Adrenal gland (tissue), 12 donors: Measurements from ENCODE around the gene GTF2F1. TPM values are rescaled to one million over a fixed set of nuclear protein-coding genes. Genes with fewer than 3 reads are reported as not detected.

Experiments
- DNase-seq, 7 donors: peaks; one replicate each; pipeline ENCODE4 v3.0.0-alpha.2; 2019 to 2020
- H3K27ac ChIP-seq, 5 donors: fragments of 200-600 bp; sonication (generic) in 4 of 5; 1 replicate in 3 of 5; 2 replicates in 2 of 5; pipeline versions ENCODE4 v1.5.1 to v1.8.0; 2016 to 2020; ENCODE audit warnings: mild to moderate bottlenecking in 1 of 5
- H3K27me3 ChIP-seq: fragments of 200-600 bp; 2 replicates; pipeline ENCODE4 v1.8.0; 2021
- H3K36me3 ChIP-seq, 2 donors: fragments of 200-600 bp; replicated peaks in 1 of 2; 1 replicate in 1 of 2; 2 replicates in 1 of 2; pipeline versions ENCODE4 v1.5.1 to v1.8.0; 2018 to 2022
- H3K4me1 ChIP-seq, 2 donors: fragments of 200-600 bp; replicated peaks in 1 of 2; 1 replicate in 1 of 2; 2 replicates in 1 of 2; pipeline versions ENCODE4 v1.5.1 to v1.8.0; 2018 to 2021
- H3K4me3 ChIP-seq, 4 donors: fragments of 200-600 bp; sonication (generic) in 3 of 4; one replicate each; pipeline ENCODE4 v1.5.1; 2016 to 2018
- H3K9me3 ChIP-seq, 3 donors: fragments of 200-600 bp; sonication (generic) in 1 of 3; replicated peaks in 1 of 3; 1 replicate in 2 of 3; 2 replicates in 1 of 3; pipeline versions ENCODE4 v1.5.1 to v1.8.0; 2016 to 2021
- POLR2A ChIP-seq, 2 donors: fragments of 450-650 bp; IDR thresholded peaks; one replicate each; pipeline ENCODE4 v1.6.1; 2017; ENCODE audit warnings: antibody characterized with exemption in 2 of 2, mild to moderate bottlenecking in 2 of 2, moderate library complexity in 1 of 2
- WGBS, 4 donors: extraction: QIAGEN DNeasy Blood & Tissue Kit in 2 of 4; methylation state at CpG; one replicate each; pipeline versions ENCODE4 v1.1.5 to v1.1.7; 2013 to 2017; 5-methylcytosine and 5-hydroxymethylcytosine counted together
- intact Hi-C, 2 donors: fragments of 100-400 bp; cut with DNase I; formaldehyde crosslinking; loops; one replicate each; pipeline versions ENCODE4 v1.14.1 to v1.15.0; 2022 to 2023
- polyA plus RNA-seq, 3 donors: library from polyadenylated mRNA; stranded (reverse); fragments of 200-250 nt in 2 of 3; fragments of 350-450 nt in 1 of 3; fragmentation: Illumina TruSeq in 1 of 3; extraction: RNeasy Lipid Tissue Mini Kit (QIAGEN cat#74804) in 1 of 3; gene quantifications; one replicate each; pipeline ENCODE4 v1.2.3, GENCODE V29; 2013 to 2014
- total RNA-seq, 9 donors: library from RNA; depleted of rRNA in 4 of 9; stranded (reverse); fragments of >200 nt in 4 of 9; fragments of 120-200 nt in 1 of 9; fragmentation: NEBNext Ultra II Directional in 1 of 9; extraction: Animal tissue kit (Norgen Biotek cat#: 25700) in 1 of 9; gene quantifications; one replicate each; pipeline versions ENCODE4 v1.1.0 to v1.2.4, GENCODE V29; 2013 to 2023
- TF ChIP-seq, protein P1 (sequence below), 6 experiments: fragments of 450-650 bp in 4 of 6; fragments of 200-600 bp in 2 of 6; sonication (generic) in 1 of 6; IDR thresholded peaks; 1 replicate in 5 of 6; 2 replicates in 1 of 6; pipeline versions ENCODE4 v1.5.1 to v1.8.0; 2016 to 2021; ENCODE audit warnings: antibody characterized with exemption in 6 of 6, mild to moderate bottlenecking in 2 of 6, moderate library complexity in 1 of 6
- donor health status: healthy with polysubstance abuse.
- donor health status: Bipolar disorder and iron deficiency.
- donor health status: DM: yes; HTN: yes; CAD: no.
- donor health status: DM: no; HTN: no; CAD: no.
- donor health status: DM: no; HTN: no; CAD: no.
- donor health status: DM: yes; HTN: yes; CAD: no.

Gene GTF2F1
- total and polyA plus RNA-seq, 12 donors: 29.0 to 79.1 (median 53.8) TPM

GRCh38 chr19:6387372-6387771, 5.6 kb downstream of the GTF2F1 start:
- Histone ChIP-seq H3K4me3 (no peak overlapping the region), H3K27ac (no peak overlapping the region), H3K36me3 (peaks cover 0 to 84% of the 10 kb centered on the region in 2 donors), H3K27me3 (no peaks in the 10 kb centered on the region), H3K9me3 (no peaks in the 10 kb centered on the region), H3K4me1 (peaks cover 5 to 9% of the 10 kb centered on the region in 2 donors)
- intact Hi-C loops: no loop called here
- no peak for DNase-seq
- 92 to 94% (median 94%) methylated on average over 12 to 19 of the region's 19 CpGs for WGBS, 4 donors
- TF ChIP-seq, protein P1, sequence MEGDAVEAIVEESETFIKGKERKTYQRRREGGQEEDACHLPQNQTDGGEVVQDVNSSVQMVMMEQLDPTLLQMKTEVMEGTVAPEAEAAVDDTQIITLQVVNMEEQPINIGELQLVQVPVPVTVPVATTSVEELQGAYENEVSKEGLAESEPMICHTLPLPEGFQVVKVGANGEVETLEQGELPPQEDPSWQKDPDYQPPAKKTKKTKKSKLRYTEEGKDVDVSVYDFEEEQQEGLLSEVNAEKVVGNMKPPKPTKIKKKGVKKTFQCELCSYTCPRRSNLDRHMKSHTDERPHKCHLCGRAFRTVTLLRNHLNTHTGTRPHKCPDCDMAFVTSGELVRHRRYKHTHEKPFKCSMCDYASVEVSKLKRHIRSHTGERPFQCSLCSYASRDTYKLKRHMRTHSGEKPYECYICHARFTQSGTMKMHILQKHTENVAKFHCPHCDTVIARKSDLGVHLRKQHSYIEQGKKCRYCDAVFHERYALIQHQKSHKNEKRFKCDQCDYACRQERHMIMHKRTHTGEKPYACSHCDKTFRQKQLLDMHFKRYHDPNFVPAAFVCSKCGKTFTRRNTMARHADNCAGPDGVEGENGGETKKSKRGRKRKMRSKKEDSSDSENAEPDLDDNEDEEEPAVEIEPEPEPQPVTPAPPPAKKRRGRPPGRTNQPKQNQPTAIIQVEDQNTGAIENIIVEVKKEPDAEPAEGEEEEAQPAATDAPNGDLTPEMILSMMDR (IDR thresholded peaks at IDR 0.05): no peak
- TF ChIP-seq POLR2A (IDR thresholded peaks at IDR 0.05): no peak

GRCh38 chr19:6384381-6384780, 8.6 kb downstream of the GTF2F1 start:
- Histone ChIP-seq H3K27me3 (no peaks in the 10 kb centered on the region), H3K9me3 (no peaks in the 10 kb centered on the region), H3K36me3 (peaks cover 0 to 99% of the 10 kb centered on the region in 2 donors), H3K27ac (no peak overlapping the region), H3K4me1 (no peaks in the 10 kb centered on the region), H3K4me3 (no peak overlapping the region)
- intact Hi-C loops: no loop called here
- DNase-seq: no peak
- WGBS, 4 donors: 87 to 94% (median 91%) methylated on average over 4 of the region's 4 CpGs
- TF ChIP-seq, protein P1 (IDR thresholded peaks at IDR 0.05): no peak
- no peak for TF ChIP-seq POLR2A (IDR thresholded peaks at IDR 0.05)

GRCh38 chr19:6383188-6383587, 9.8 kb downstream of the GTF2F1 start:
- Histone ChIP-seq H3K36me3 (peaks cover 0 to 95% of the 10 kb centered on the region in 2 donors), H3K27ac (no peak overlapping the region), H3K4me1 (no peaks in the 10 kb centered on the region), H3K27me3 (no peaks in the 10 kb centered on the region), H3K9me3 (no peaks in the 10 kb centered on the region), H3K4me3 (no peak overlapping the region)
- no peak for TF ChIP-seq POLR2A (IDR thresholded peaks at IDR 0.05)
- TF ChIP-seq, protein P1 (IDR thresholded peaks at IDR 0.05): no peak
- no peak for DNase-seq
- intact Hi-C loops: no loop called here
- WGBS, 4 donors: 93 to 98% (median 95%) methylated on average over 19 of the region's 19 CpGs

- no peaks in the 10 kb centered on the region for H3K9me3 ChIP-seq
- TF ChIP-seq POLR2A (IDR thresholded peaks at IDR 0.05): no peak
- TF ChIP-seq, protein P1 (IDR thresholded peaks at IDR 0.05): no peak
- no peak overlapping the region for H3K27ac ChIP-seq
- no peaks in the 10 kb centered on the region for H3K4me1 ChIP-seq
- no peaks in the 10 kb centered on the region for H3K27me3 ChIP-seq
- H3K36me3 ChIP-seq: peaks cover 0 to 75% of the 10 kb centered on the region in 2 donors
- WGBS, 4 donors: 96 to 97% (median 97%) methylated on average over 31 to 40 of the region's 40 CpGs
- intact Hi-C loops: no loop called here
- H3K4me3 ChIP-seq: no peak overlapping the region
- no peak for DNase-seq
Observed at GRCh38 chr19:6381030-6381750, 11.8 kb downstream of the GTF2F1 start.
